ENCODE measurements around the gene GPX2.

Gene GPX2

GRCh38 chr14:64942531-64943111, at the start of gene GPX2:
GPX2 (minus strand) TSS chr14:64942745; CDS start chr14:64942726, 19 bp downstream.
- DNase-seq (ENCODE audit: low read depth in 2 of 2) = no peak

- DNase-seq (ENCODE audit: low read depth in 2 of 2) = no peak
Measured at GRCh38 chr14:64990939-64991338, 48.4 kb upstream of the GPX2 start.

- no peak for DNase-seq (ENCODE audit: low read depth in 2 of 2)
Measured at GRCh38 chr14:64990296-64990695, 47.8 kb upstream of the GPX2 start.

DNA sequence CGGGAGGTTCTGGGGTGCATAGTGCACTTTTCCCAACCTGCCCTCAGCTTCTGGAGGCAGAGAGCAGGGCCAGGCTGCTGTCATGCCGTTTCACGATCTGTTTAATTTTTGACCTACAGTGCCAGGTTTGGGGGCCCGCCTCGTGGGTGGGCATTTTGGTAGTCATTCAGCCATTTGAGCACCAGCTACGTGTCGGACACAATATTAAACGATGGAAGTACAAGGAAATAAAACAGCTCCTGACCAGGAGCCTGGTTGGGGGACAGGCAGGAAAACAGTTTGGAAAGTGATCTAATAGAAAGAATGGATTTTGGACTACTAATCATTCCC, 44.9 kb upstream of the GPX2 start:
- no peak for DNase-seq (ENCODE audit: low read depth in 2 of 2)

GRCh38 chr14:64986648-64987437, 44.3 kb upstream of the GPX2 start, which contains the start of gene FNTB:
FNTB (plus strand) TSS chr14:64986895; CDS start chr14:64986954, 59 bp downstream.
- peak; percentile 79 to 82 for DNase-seq (ENCODE audit: low read depth in 2 of 2)

GRCh38 chr14:64983439-64984310, 41.1 kb upstream of the GPX2 start:
- no peak for DNase-seq (ENCODE audit: low read depth in 2 of 2)

- DNase-seq (ENCODE audit: low read depth in 2 of 2) = no peak
Measured at GRCh38 chr14:64979336-64980074, 37.0 kb upstream of the GPX2 start.

GRCh38 chr14:64974563-64974962, 32.0 kb upstream of the GPX2 start:
- DNase-seq (ENCODE audit: low read depth in 2 of 2) = no peak

DNA sequence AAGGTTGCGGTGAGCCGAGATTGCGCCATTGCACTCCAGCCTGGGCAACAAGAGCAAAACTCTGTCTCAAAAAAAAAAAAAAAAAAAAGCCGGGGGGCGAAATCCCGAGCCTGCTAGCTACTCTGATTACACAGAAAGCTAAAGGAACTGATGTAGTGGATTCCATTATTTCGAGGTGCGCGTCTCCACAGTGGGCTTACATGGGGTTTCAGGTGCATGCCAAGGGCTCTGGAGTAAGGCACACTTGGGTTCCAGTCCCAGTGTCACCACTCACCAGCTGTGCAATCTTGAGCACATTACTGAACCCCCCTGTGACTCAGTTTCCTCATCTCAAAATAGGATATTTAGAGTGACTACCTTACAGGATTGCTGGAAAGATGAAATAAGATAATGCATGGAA, 31.3 kb upstream of the GPX2 start:
- DNase-seq (ENCODE audit: low read depth in 2 of 2) = no peak

GRCh38 chr14:64973026-64973442, 30.5 kb upstream of the GPX2 start:
- DNase-seq (ENCODE audit: low read depth in 2 of 2) = no peak

DNA sequence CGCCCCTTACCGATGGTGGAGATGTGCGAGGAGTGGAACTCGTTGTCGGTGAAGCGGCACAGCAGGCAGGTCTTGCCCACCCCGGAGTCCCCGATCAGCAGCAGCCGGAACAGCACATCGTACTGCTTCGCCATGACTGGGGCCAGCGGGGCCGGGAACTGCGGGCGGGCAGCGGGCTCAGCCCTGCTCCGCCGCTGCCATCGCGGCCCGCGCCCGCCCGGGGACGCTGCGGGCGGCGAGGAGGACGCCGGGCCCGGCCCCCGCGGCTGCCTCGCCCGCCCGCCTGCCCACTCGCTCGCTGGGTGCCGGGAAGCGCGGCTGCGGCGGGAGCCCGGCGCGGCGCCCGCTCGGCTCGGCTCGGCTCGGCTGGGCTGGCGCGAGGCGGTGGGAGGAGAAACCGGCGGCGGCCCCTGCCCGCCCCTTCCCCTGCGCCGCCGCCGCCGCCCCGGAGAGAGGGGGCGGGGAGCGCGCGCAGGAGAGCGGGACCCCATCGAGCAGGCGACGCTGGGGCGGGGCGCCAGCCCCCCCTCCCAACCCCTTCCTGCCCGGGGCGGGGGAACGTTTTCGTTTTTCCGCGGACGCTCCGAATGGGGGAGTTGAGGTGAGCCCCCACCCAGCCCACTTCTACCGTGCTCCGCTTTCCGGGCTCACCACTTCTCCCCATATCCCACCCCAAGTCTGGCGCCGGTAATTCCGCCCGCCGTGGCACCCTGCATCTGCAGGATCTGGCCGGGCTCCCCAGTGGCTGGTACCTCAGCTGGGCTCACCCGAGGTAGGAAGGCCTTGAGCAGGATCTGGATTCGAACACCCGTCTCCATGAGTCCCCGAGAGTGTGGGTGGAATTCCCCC, 29.6 kb upstream of the GPX2 start, which contains the start of gene RAB15:
RAB15 (minus strand) TSS at position 394 of the 849 bp plus-strand sequence; CDS start at position 134, 260 bp downstream.
- DNase-seq (ENCODE audit: low read depth in 2 of 2) = no peak

DNA sequence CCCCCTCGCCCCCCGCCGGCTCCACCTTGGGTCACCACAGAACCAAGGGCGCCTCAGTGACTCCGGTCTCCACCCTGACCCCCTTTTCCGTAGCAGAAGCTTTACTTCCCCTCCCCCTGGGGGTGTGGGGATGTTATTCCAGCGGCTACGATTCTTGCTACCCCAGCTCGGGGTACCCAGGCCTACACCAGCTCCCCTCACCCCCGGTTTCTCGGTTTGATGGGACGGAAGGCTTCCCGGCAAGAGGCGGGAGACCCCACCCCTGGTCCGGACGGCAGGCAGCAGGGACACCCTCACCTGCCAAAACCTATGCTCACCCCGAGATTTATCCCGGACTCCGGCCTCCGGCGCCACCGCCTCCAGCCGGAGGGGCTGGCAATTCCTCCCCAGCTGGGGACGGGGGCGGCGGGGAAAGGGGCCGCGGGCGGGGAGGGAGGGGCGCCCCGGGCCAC, 29.0 kb upstream of the GPX2 start:
- DNase-seq (ENCODE audit: low read depth in 2 of 2) = no peak

DNA sequence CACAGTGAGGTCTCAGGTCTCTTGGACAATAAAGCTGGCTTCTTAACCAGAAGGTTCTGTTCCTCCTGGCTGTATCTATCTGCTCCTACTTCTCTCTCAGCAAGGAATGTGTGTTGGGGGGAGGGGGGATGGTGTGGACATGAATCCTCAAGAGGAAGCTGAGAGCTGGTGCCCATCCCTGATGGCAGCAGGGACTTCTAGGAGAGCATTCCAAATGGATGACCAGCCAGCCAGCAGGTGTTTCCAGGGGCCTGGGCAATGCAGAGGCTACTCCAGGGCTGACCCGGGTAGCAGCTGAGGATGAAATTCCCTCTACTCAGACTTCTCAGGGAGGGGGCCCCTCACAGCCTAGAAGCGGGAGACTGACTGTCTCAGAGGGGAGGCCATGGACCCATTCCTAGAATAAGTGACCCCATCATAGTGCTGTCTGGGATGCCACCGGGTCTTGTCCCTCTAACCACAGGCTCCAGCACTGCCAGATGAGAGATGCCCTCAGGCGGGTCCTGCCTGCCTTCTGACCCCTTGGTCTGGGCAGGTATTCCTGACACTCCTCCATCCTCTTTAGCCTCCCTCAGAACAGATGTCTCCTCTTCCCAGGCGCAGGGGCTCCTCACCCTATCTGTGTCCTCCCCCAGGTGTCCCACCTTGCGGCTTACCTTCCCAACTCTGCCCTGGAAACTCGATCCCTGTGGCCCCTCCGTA, 28.4 kb upstream of the GPX2 start:
- DNase-seq (ENCODE audit: low read depth in 2 of 2) = no peak

DNA sequence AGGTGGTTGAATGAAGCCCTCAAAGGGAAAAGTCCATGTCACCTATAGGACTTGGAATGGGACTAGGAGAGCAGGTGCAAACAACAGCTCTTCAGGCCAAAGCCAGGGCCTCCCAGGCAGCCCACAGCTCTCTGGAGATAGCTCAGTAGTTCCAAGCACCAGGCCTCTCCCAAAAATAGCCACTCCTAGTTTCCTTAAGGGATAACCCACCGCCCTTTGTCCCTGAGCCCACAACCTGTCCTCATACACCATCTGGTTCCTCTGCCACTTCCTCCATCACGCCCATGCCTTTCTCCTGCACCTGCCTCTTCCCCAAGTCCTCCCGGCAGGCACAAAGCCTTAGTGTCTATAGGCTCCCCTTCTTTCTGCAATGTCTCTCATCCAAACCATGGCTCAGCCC, 27.5 kb upstream of the GPX2 start:
- DNase-seq (ENCODE audit: low read depth in 2 of 2) = no peak

DNA sequence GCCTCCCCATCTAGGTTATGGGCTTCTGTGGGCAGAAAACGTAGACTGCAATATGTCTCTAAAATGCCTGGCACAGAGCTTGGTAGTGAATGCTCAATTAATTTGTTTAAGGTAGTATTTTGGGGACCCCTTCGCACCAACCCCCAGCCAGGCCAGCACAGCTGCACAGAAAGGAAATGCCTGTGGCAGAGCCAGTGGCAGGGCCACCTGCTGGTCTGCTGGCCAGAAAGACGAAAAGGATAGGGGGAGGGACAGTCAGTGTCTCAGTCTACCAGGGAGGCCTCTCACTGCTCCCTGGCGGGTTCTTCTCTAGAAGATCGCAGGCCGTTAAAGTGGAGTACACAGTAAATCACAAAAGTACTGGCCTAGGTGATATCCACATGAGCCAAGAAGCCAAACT, 26.1 kb upstream of the GPX2 start:
- no peak for DNase-seq (ENCODE audit: low read depth in 2 of 2)

GRCh38 chr14:64968167-64968566, 25.6 kb upstream of the GPX2 start:
- DNase-seq (ENCODE audit: low read depth in 2 of 2) = no peak

DNA sequence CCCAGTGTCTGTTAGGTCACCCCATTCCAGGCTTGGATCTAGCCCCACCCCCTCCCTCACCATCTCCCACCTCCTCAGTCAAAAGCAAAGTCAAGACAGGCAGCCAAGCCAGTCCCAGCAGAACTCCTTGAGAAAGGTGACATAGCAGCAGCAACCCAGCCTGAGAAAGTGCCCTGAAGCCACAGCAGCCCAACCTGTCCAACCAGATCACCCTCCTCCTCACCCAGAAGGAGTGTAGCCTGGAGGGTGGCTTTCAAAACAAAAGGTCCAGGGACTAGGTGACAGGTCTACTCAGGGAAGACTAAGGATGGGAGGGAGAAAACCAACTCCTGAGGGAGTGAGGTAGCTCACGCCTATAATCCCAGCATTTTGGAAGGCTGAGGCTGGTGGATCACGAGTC, 24.4 kb upstream of the GPX2 start:
- DNase-seq (ENCODE audit: low read depth in 2 of 2) = no peak

GRCh38 chr14:64965356-64966000, 22.9 kb upstream of the GPX2 start:
- DNase-seq (ENCODE audit: low read depth in 2 of 2) = no peak

DNA sequence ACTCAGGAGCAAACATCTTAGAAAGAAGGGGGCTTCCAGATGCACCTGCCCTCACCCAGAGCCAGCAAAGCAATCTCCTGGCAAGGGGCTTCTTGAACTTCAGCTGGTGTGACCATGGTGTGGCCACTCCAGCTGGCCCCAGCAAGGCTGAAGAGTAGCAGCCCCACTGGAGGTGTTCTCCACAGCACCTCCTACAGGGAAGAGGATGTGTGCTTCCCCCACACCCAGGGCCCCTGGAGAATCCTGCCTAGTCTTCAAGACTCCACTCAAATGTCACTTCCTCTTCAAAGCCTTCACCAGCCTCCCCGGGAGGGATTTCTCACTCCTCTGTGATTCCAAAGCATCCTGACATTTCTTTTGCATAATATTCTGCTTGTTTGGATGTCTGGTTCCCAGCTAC, 21.1 kb upstream of the GPX2 start:
- no peak for DNase-seq (ENCODE audit: low read depth in 2 of 2)

Measured in stimulated activated CD8-positive, alpha-beta memory T cell treated with anti-CD3 and anti-CD28 coated beads, Interleukin-2, amount 100 ng/mL, for 1 hour (primary cell).